ENCODE data around the gene CNOT9. TPM values are rescaled to one million over a fixed set of nuclear protein-coding genes. Genes with fewer than 3 reads are reported as not detected.

The CNOT9 gene
- total RNA-seq, 1 donor from 2014 or later: 20.0 TPM

DNA sequence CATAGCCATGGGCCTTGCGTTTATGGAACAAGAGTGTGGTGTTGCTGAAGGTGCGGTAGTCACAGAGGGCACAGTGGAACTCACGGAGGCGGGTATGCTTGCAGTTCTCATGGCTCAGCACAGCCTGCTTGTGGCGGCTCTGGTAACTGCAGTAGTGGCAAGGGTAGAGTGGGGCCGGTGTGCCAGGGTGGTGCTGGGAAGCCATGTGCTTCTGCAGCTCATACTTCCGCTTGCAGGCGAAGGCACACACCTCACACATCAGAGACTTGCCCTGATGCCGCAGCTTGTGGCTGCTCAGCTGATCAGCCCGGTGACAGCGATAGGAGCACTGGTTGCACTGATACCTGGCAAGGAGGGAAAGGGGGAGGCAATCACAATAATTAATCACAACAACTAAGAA lies 76.1 kb downstream of the CNOT9 start:
- no peak for DNase-seq (ENCODE audit: low spot score)

DNA sequence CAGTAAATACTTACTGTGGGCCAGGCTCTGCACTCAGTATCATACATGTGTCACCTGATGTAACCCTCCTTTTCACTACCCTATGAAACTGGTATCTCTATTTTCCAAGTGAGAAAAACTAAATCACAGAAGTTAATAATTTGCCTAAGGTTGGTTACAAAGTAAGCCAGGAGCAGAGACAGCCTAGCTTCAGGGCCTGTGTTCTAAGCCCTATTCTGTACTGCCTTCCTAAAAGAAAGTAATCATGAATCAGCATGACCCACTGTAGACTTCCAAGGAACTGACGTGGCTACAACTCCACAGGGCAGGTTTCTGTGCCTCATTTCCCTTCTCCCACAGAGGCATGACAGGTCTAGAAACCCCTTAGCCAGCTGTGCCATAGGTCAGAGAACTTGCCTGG lies 76.5 kb downstream of the CNOT9 start:
- no peak for DNase-seq (ENCODE audit: low spot score)

Other genes with a start within 250 kb of the CNOT9 start
- 2.4 TPM for gene CATIP, start 212.0 kb upstream of the CNOT9 start, total RNA-seq (ENCODE audit: insufficient read depth, low replicate concordance)
- gene SLC11A1, start 186.6 kb upstream of the CNOT9 start, total RNA-seq (ENCODE audit: insufficient read depth, low replicate concordance): 32.5 TPM
- gene CTDSP1, start 169.0 kb upstream of the CNOT9 start, total RNA-seq (ENCODE audit: insufficient read depth, low replicate concordance): 74.2 TPM
- 2.4 TPM for gene VIL1, start 149.7 kb upstream of the CNOT9 start, total RNA-seq (ENCODE audit: insufficient read depth, low replicate concordance)
- 46.0 TPM for gene USP37, start 488 bp upstream of the CNOT9 start, total RNA-seq (ENCODE audit: insufficient read depth, low replicate concordance)
- 7.2 TPM for gene PLCD4, start 39.1 kb downstream of the CNOT9 start, total RNA-seq (ENCODE audit: insufficient read depth, low replicate concordance)
- 5.1 TPM for gene ZNF142, start 90.8 kb downstream of the CNOT9 start, total RNA-seq (ENCODE audit: insufficient read depth, low replicate concordance)
- 21.4 TPM for gene BCS1L, start 90.8 kb downstream of the CNOT9 start, total RNA-seq (ENCODE audit: insufficient read depth, low replicate concordance)
- 9.9 TPM for gene RNF25, start 103.2 kb downstream of the CNOT9 start, total RNA-seq (ENCODE audit: insufficient read depth, low replicate concordance)
- gene STK36, start 103.2 kb downstream of the CNOT9 start, total RNA-seq (ENCODE audit: insufficient read depth, low replicate concordance): 21.9 TPM
- 2.4 TPM for gene TTLL4, start 142.0 kb downstream of the CNOT9 start, total RNA-seq (ENCODE audit: insufficient read depth, low replicate concordance)
- gene CYP27A1, start 213.3 kb downstream of the CNOT9 start, total RNA-seq (ENCODE audit: insufficient read depth, low replicate concordance): 13.2 TPM

Data from umbilical cord (tissue), 2 donors.